GM18520 (cell line): ENCODE results near the gene ZBTB16.

Experiments used
- ATAC-seq: cut with Tn5 transposase; IDR thresholded peaks from one replicate; pipeline ENCODE4 v1.9.1; 2021; ENCODE audit not compliant: unreplicated experiment

The ZBTB16 gene

GRCh38 chr11:114272311-114272710 lies 212.8 kb downstream of the ZBTB16 start:
- no peak for ATAC-seq

DNA sequence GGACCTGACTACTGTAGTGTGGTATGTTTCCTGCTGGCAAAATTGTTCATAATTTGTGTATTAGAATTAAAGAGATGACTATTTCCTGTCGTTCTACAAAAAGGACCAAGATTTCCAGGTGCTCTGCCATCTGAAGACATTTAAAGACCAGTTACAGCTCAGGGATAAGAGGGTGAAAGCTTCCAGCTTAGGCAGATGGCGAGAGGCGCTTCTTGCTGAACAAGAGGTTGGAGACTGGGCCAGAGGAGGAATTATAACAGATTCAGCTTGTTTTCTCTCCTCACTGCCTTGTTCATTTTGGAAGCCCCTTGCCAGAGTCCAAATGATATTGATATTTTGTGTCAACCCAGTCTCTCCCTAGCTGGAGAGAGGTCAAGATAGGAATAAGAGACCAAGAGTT lies 213.6 kb downstream of the ZBTB16 start:
- ATAC-seq, result no peak

GRCh38 chr11:114273890-114274635 lies 214.6 kb downstream of the ZBTB16 start:
- ATAC-seq, result no peak

GRCh38 chr11:114274637-114275036 lies 215.1 kb downstream of the ZBTB16 start:
- no peak for ATAC-seq

GRCh38 chr11:114275280-114275679 lies 215.8 kb downstream of the ZBTB16 start:
- no peak for ATAC-seq

- no peak for ATAC-seq
Observed at GRCh38 chr11:114276077-114276476, 216.6 kb downstream of the ZBTB16 start.

DNA sequence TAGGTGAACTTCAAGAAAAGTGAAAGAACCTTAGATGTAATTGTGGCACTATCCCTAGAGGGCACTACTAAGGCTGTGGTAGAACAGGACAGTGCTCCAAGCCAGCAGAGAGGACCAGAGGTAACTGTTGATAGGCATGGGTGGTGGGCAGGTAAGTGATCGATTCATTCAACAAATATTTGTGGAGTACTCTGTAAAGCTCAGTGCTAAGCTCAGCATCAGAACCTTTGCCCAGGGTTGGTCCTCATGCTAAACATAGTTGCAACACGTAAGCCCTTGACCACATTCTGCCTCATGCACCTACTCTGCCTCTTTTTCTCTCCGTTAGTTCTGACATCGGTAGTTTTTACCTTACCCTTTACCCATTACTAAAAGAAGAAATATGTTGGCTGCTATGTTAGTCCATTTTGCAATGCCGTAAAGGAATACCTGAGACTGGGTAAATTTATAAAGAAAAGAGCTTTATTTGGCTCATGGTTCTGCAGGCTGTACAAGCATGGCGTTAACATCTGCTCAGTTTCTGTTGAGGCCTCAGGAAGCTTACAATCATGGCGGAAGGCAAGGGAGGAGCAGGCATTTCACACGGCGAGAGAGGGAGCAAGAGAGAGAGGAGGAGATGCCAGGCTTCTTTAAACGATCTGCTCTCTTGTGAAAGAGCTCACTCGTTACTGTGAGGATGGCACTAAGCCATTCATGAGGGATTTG lies 218.3 kb downstream of the ZBTB16 start:
- ATAC-seq, result no peak

- ATAC-seq, result no peak
Observed at GRCh38 chr11:114278342-114279065, 219.0 kb downstream of the ZBTB16 start.

DNA sequence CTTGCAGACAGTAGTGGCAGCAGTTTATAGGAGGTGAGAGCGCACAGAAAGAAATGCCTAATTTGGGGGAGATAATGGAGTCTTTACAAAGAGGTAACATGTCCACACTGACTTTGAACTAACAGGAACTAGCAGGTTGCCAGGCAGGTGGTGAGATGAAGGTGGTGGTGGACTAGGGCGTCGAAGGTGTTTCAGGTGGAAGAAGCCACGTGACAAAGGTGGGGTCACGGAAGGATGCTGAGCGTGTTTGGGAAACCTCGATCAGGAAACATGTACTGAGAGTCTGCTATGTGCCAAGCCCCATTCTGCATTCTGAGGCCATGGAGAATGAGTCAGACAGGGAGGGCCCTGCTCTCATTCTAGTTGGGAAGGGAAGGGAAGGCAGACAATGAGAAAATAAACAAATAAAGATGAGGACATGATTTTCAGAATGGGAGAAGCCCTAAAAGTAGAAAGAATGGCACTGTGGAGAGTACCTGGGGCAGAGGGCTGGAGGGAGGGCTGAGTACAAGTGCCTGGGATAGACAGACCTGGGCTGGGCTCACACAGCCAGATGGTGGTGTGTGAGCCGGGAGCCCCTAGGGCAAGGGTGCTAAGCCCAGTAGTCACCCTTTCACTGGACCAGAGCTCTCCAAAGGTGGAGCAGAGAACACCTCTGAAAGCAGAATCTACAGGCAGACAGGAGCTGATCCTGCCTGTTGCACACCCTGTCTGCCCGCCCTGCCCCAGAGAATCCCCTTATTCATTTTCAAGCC lies 220.5 kb downstream of the ZBTB16 start:
- ATAC-seq, result no peak

DNA sequence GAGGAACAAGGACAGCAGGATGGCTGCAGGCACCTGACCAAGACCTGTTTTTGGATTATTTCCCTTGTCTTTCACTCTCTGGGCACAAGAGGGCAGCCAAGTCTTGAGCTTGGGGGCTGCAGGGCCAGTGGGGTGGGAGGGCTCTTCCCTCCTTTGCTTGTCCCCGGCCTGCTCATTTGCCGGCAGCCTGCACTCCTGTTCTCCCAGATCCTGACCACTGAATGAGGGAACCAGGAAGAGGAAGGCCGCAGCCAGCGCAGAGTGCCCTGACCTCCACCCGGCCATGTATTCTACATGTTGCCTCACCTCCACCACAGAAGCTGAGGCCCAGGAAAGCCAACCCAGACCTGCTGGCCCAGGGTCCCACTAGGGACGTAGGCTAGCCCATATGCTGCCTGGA lies 221.2 kb downstream of the ZBTB16 start:
- ATAC-seq, result no peak

DNA sequence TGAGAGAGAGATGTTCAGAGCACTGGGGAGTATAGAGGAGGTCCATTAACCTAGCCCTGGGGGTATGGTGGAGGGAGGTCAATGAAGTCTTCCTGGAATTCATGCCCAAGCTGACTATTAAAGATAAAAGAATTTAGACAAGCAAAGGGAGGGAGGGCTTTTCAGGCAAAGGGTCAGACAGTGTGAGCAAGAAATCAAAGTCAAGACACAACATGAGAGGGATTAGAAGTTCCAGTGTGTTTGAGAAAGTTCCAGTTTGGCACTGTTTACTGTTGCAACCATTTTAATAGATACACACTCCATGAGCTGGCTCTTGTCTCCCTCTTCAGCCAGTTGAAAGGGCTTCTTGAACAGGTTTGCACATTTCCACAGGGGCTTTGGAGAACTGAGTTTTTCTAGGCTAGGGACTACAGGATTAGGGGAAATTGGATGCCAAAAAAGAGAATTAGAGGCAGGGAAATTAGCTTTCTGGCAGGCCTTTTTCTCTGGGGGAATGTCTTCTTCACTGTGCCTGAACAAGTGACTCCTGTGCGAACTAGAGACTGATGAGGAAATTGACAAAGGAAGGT lies 222.0 kb downstream of the ZBTB16 start:
- no peak for ATAC-seq

DNA sequence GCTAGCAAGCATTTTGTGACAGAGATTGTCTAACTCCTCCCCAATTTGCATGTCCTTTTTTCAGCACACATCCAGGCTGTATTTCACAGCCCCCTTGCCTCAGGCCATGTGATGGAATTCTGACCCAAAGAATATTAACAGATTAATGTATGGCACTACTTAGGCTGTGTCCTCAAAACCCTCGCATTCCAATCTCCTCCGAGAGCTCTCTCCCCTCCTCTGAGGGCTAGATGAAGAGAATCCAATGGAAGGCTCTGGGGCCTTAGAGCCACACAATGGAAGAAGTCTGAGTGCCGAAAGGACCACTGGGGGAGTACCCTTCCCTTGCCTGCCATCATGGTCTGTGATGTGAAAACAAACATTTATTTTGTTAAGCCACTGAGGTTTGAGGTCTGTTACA lies 223.0 kb downstream of the ZBTB16 start:
- ATAC-seq, result no peak

GRCh38 chr11:114283422-114283821 lies 223.9 kb downstream of the ZBTB16 start:
- ATAC-seq, result no peak

GRCh38 chr11:114284021-114284420 lies 224.5 kb downstream of the ZBTB16 start:
- ATAC-seq, result no peak

- ATAC-seq, result no peak
Observed at GRCh38 chr11:114284914-114285313, 225.4 kb downstream of the ZBTB16 start.

- no peak for ATAC-seq
Observed at GRCh38 chr11:114285599-114285998, 226.1 kb downstream of the ZBTB16 start.

DNA sequence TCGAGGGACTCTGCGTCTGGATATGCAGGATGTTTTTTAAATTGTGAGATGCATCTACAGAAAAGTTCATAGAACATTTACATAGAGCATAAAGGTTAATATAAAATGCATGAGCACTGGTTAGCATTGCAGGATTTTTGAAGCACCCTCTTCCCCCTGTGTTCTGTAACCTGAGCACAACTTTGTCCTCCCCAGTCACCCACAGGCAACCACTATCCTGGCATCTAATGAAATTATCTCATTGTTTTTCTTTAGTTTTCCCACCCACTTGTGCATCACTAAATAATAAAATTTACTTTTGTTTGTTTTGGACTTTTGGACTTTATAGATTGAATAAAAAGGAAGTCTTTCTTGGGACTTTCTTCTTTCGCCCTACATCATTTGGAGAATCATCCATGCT lies 226.7 kb downstream of the ZBTB16 start:
- no peak for ATAC-seq

DNA sequence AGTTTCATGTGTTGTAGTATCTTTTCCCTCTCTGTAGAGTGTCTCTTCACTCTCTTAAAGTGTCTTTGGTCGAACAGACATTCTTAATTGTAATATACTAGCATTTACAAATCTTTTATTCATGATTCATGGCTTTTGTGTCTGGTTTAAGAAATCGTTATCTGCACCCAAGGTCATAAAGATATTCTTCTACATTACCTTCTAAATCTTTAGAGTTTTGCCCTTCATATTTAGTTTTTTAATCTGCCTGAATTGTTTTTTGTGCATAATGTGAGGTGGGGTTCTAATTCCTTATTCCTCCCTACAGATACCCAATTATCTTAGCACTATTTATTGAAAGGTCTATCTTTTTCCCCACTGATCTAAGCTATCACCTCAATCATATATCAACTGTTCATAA lies 227.6 kb downstream of the ZBTB16 start:
- no peak for ATAC-seq

DNA sequence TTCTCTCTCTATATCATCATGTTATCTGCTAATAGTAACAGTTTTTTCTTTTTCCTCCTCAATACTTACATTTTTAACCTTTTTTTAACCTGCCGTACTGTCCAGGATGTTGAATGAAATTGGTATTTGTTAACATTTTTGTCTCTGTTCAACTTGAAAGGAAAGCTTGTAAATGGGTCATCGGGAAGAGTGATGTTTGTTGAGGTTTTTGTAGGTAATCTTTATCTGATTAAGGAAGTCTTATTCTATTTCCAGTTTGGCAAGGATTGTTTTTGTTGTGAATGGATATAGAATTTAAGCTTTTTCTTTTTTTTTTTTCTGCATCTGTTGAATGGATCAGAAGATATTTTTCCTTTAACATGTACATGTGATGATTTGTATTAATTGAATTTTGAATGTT lies 228.6 kb downstream of the ZBTB16 start:
- ATAC-seq, result no peak

GRCh38 chr11:114289779-114290178 lies 230.3 kb downstream of the ZBTB16 start:
- no peak for ATAC-seq
